ENCODE results near the gene SLC12A2.
A peak's percentile ranks its signal among the peaks of the same experiment; 100 is the strongest.

SLC12A2 gene

GRCh38 chr5:128174951-128175350, 91.4 kb downstream of the SLC12A2 start:
- DNase-seq, result no peak

- DNase-seq, result no peak
These were observed 108.8 kb downstream of the SLC12A2 start for GRCh38 chr5:128192368-128192767.

- DNase-seq, result no peak
These were observed 110.3 kb downstream of the SLC12A2 start for GRCh38 chr5:128193665-128194390.

DNA sequence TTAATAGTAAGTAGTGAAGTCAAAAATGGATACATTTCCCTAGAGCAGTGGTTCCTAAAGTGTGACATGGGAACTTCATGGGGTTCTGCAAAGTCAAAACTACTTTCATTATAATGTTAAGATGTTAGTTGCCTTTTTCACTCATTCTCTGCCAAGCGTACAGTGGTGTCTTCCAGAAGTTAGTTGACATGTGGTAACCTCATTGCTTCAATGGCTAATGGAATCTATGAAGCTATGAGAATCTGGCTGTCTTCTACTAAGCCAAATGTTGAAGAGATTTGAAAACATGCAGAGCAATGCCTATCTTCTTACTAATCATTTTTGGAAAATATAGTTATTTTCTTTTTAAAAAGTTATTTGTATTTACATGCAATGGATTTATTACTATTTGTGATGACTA, 111.8 kb downstream of the SLC12A2 start:
- no peak for DNase-seq

DNA sequence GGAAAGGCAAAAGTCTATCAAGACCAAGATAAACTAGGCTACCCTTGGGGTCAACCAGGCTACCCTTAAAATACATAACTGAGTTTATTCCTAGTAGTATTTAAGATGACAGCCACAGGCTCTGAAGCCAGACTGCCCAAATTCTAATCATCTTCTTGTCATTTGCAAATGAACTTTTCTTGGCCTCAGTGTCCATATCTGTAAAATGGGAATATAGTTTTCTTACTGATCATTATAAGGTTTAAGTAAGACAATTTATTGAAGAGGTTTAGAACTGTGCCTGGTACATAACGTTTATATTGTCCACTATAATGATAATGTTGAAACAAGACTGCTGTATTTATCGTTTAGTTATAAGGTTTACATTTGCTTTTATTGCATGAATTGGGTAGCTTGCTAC, 112.5 kb downstream of the SLC12A2 start:
- no peak for DNase-seq

GRCh38 chr5:128196791-128197190, 113.2 kb downstream of the SLC12A2 start:
- no peak for DNase-seq

DNA sequence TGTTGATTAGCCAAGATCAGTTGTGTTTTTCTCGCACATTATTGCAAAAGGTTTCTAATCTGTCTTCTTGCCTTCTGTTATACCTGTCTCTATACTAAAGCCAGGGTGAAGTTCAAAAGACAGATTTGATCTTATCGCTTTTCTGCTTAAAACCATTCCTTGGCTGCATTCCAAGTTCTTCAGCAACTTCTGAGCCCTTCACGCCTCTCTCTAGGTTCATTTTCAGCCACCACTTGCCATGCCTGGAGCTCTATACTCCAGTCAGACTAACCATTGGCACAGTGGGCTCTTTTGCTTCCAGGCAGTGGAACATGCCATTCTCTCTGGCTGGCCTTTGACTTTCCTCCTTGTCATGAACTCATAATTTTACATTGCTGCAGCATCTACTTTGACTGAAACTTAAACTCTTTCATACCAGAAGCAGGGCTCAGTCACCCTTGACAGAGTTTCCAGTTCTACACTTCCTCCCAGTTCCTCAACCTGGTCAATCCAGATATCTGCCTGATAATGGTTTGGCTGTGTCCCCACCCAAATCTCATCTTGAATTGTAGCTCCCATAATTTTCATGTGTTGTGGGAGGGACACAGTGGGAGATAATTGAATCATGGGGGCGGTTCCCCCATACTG, 114.4 kb downstream of the SLC12A2 start:
- DNase-seq, result no peak

DNA sequence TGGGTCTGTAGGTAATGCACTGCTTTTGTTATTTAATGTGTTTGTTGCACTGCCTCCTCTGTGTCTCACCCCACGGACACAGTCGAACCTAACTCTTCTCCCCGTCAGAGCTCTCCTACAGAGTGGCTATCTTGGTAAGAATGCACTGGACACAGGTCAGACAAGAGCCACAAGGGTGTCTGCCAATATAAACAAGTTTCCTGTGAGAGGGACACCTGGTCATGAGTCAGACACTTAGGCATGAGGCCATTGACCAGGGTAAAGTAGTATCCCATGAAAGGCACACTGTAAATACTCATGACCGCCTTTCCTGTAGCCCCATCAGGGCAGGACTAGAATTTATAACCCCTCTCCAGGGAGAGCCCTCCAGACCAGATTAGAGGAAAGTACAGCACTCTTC, 115.5 kb downstream of the SLC12A2 start:
- no peak for DNase-seq

DNA sequence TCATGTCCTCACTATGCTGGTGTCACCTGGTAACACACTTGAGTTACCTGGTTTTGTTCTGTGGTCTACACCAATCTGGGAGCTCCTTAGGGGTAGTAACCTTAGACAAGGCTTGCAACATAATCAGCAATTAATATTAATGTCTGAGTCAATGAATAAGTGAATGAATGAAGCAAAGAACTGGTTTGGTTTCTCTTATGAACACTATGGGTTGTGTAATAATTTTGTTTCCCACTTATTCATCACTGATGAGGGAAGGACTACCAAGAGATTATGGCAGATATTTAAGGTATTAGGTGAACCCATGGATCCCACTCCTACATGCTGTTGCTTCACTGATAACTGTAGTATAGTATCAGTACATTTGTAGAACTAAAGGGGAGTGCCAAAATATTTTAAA, 116.0 kb downstream of the SLC12A2 start:
- DNase-seq, result no peak

GRCh38 chr5:128201065-128201926, 117.7 kb downstream of the SLC12A2 start:
- DNase-seq, result peak; percentile 68

- DNase-seq, result no peak
These were observed 118.8 kb downstream of the SLC12A2 start for GRCh38 chr5:128202320-128202719.

DNA sequence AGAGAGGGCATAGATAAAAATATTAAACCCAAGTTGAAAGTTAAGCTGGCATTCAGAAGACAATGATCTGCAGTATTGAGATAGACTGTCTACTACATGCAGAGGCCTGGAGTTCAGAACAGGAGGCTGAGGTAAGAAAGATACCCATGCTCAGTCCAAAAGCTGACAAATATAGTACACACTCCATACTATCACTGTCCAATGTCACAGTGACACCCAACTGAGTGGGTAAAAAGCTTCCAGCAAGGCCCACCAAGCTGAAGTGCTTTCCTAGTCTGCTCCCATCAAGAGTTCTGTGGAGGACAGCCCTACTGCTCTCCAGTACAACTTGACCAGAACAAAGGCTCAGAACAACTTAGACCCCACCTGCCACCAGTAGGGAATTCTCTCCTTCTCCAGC, 124.9 kb downstream of the SLC12A2 start:
- DNase-seq, result no peak

DNA sequence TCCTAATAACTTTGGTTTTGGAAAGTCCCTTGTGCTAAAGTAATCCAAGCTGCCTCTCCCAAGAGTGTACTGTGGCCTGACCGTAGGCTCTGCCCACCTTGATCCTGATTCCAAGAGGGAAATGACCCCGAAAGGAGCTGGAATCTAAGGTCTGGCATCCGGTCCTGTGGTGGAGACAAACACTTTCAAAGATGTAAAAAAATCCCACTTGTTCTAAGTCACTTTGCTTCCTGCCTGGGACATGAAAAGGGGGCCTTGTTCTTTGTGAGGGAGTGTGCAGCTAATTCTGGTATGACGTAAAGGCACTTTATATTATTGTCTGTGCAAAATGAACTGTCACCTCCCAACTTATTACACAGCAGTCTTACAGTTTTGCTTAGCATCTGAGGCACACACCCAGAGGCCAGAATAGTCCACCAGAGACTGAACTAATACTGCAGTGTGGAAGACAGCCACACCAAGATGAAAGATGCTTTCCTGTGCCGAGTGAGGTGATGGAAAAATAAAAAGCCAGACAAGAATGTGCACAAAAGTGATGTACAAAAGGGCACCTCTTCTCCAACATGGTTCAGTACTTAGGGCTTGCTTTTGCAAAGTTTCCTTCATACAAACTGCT, 128.7 kb downstream of the SLC12A2 start:
- DNase-seq, result no peak

DNA sequence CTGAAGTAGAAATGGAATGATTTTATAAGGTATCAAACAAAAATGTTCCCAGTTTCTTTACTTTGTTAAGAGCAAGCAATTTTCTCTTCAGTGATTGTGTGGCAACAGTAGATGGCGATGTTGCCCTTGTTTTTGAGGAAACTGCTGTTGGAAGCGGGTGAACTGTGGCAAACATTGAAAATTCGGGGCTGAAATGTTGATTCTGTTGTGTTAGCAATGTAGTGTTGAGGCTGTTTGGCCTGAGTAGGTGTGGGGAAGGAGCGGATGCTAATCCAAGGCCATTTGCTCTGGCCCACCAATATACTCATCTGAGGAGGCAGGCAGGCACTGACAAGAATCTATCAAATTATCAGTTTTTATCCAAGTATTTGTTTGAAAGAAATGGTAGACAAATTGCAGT, 129.8 kb downstream of the SLC12A2 start:
- peak; percentile 39 for DNase-seq

DNA sequence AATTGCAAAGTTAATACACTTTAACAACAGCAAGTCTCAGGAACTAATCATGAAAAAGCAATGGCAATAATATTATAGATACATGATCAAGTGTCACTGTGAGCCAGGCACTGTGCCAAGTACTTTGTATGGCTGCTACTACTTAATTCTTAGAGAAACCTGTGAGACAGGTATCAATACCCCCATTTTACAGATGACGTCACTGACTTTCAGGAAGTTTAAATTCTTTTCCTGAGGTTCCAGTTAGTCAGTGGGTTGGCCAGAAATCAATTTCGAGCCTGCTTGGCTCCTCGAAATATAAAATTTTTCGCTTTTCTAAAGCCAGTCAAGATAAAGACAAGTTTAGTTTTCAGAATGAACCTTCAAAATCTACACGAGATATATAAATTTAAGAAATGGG, 130.3 kb downstream of the SLC12A2 start:
- no peak for DNase-seq

GRCh38 chr5:128216285-128216684, 132.7 kb downstream of the SLC12A2 start:
- no peak for DNase-seq

DNA sequence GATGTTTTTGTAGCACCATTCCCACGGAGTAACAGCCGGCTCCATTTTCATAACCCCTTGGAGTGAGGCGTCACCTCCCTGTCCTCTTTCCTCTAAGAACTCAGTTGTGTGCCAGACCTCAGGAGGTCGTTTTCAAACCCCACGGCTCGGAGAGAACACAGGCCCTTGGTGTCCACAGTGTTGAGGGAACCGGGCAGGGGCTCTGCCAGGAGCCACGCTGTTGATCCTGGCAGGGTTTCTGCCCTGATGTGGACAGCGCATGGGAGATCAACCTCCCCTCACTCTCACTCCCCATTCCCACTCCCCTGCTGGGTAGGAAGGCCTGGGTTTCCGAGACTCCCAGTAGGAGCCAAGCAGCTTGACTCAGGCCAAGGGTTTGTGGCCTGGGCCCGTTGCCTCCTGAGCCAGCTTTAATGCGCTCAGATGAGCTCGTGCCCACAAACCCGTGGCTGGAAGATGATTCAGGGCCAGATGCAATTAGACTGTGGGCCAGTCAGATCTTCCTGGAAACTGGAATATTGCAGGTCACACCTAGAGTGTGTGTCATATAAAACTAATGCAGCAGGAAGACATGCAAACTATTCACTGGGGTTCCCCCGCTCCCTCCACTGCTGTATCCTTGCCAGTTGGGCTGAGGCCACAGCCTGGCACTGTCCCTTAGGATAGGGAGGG, 133.4 kb downstream of the SLC12A2 start:
- no peak for DNase-seq

DNA sequence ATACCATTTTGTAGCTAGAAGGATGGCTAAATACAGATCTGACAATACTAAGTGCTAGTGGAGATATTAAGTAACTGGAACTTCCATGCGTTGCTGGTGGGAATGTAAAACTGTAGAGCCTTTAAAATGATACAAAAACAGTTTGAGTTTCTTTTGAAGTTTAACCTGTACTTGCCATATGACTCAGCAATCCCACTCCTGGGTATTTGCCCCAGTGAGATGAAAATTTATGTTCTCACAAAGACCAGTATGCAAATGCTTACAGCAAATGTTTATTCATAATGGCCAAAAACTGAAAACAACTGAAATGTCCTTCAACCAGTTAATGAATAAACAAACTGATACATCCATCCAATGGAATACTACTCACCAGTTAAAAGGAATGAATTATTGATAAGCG, 137.3 kb downstream of the SLC12A2 start:
- DNase-seq, result no peak

DNA sequence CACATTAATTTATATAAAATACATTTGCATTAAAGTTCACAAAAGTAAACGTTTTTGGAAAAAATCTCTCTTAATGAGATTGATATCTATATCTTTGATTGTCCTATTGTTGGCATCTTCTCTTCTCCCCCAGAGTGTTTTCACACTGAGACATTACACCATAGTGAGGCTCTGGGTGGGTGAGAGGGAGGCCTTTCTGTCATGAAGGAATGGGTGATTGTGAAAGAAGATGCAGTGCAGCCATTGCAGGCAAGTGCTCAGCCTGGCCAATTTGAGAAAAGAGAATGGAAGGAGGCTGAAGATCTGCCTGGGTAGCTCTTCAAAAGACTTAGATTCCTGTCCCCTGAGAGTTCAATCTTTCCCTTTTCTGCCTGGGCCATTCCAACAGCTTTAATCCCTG, 140.8 kb downstream of the SLC12A2 start:
- no peak for DNase-seq

DNA sequence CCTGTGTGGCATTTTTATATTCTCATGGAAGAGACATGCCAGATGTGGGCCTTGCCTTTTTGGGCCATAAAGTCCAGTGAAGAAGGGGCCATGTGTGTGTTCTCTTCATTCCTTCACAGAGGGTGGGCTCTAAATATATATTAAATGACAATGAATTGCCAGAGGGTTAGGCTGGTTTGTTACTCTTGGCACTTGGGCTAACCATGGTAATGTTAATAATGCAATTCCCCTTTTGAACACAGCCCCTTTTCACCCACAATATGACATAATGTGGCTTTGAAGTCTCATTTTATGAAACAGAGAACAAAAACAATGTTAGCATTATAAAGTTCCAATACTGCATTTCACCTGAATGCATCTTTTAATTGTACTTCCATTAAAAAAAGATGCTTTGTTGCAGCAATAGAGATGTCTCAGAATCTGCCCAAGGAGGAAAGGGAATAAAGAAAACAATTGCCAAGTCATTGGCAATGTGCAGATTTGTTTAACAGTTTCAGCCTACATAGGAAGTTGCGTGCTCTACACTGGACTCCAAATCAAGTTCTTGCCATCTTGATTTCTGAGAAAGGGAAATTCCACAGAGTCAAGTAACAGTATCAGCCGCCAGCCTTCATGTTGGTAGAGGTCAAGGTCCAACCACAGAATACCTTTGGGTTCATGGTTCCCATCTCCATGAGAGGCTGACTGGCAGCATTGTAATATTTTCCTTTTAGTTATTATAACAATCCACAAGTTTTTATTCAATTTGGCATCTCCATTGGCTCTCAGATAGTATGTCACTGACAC, 141.9 kb downstream of the SLC12A2 start:
- no peak for DNase-seq

DNA sequence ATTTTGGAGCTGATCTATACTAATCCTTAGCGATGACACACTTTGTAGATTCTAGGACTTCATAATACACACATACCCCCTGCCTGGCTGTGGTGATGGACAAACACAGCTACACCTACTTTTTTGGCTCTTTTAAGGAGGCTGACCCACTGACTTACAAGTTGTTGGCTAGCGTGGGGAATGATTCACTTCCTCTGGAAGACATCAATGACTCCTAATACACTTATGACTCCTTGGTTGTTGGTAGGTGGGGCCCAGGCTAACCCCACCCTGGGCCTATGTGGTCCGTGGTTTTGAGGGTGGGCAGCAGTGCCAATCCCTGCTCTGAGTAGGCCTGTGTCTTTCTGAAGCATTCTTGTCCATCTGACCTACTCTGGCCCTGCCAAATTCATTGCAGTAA, 144.4 kb downstream of the SLC12A2 start:
- no peak for DNase-seq

GRCh38 chr5:128228521-128228920, 145.0 kb downstream of the SLC12A2 start:
- no peak for DNase-seq
